Measurements from ENCODE around the gene FRK.
"Not testable (repeated sequence)": the region's sequence is repeated elsewhere in the genome, so short reads cannot be mapped to it uniquely, and the experiment has no call there.

Gene FRK

GRCh38 chr6:115954740-115955139, 106.0 kb downstream of the FRK start:
- Histone ChIP-seq H3K27ac (ENCODE audit: low read depth, low read length) (no peak overlapping the region), H3K27me3 (ENCODE audit: insufficient read depth, low read length, poor library complexity) (no peaks in the 10 kb centered on the region), H3K56ac (ENCODE audit: low read length) (no peak overlapping the region), H2BK5ac (ENCODE audit: low read length) (no peak overlapping the region), H3K4me2 (ENCODE audit: low read length) (no peak overlapping the region), H2BK120ac (ENCODE audit: low read depth, low read length) (no peak overlapping the region), H3K18ac (ENCODE audit: low read length) (no peak overlapping the region), H3K23ac (ENCODE audit: low read length) (no peak overlapping the region), H2AK5ac (ENCODE audit: low read length) (no peak overlapping the region), H2BK15ac (replicated peaks; ENCODE audit: low read depth) (no peak overlapping the region), H3K9ac (ENCODE audit: low read length) (no peak overlapping the region), H3K4ac (ENCODE audit: low read depth, low read length) (no peak overlapping the region), H3K4me1 (ENCODE audit: control insufficient read depth, low read depth, low read length) (no peaks in the 10 kb centered on the region), H3K36me3 (ENCODE audit: control insufficient read depth, insufficient read depth, low read length) (no peaks in the 10 kb centered on the region), H4K5ac (ENCODE audit: low read length) (no peak overlapping the region), H3K4me3 (ENCODE audit: low read length) (no peak overlapping the region), H3K79me1 (ENCODE audit: low read length) (no peaks in the 10 kb centered on the region), H3K79me2 (ENCODE audit: control insufficient read depth, insufficient read depth, low read length) (no peaks in the 10 kb centered on the region), H4K8ac (ENCODE audit: low read depth, low read length) (no peak overlapping the region)
- no CpG with 5 or more reads among the region's 2 CpGs for WGBS (ENCODE audit: extremely low coverage, insufficient coverage, low lambda C conversion rate)
- no peak for DNase-seq

- no peaks in the 10 kb centered on the region for H3K4me1 ChIP-seq (ENCODE audit: control insufficient read depth, low read depth, low read length)
- DNase-seq: no peak
- H4K8ac ChIP-seq (ENCODE audit: low read depth, low read length): no peak overlapping the region
- H2BK15ac ChIP-seq (replicated peaks; ENCODE audit: low read depth): no peak overlapping the region
- no peak overlapping the region for H3K4ac ChIP-seq (ENCODE audit: low read depth, low read length)
- no peaks in the 10 kb centered on the region for H3K36me3 ChIP-seq (ENCODE audit: control insufficient read depth, insufficient read depth, low read length)
- no peaks in the 10 kb centered on the region for H3K79me1 ChIP-seq (ENCODE audit: low read length)
- no peak overlapping the region for H3K56ac ChIP-seq (ENCODE audit: low read length)
- H3K9ac ChIP-seq (ENCODE audit: low read length): no peak overlapping the region
- no peak overlapping the region for H2AK5ac ChIP-seq (ENCODE audit: low read length)
- H2BK5ac ChIP-seq (ENCODE audit: low read length): no peak overlapping the region
- no peak overlapping the region for H3K23ac ChIP-seq (ENCODE audit: low read length)
- H3K4me3 ChIP-seq (ENCODE audit: low read length): no peak overlapping the region
- H3K79me2 ChIP-seq (ENCODE audit: control insufficient read depth, insufficient read depth, low read length): no peaks in the 10 kb centered on the region
- no peak overlapping the region for H3K4me2 ChIP-seq (ENCODE audit: low read length)
- H3K27ac ChIP-seq (ENCODE audit: low read depth, low read length): no peak overlapping the region
- H3K27me3 ChIP-seq (ENCODE audit: insufficient read depth, low read length, poor library complexity): no peaks in the 10 kb centered on the region
- no peak overlapping the region for H2BK120ac ChIP-seq (ENCODE audit: low read depth, low read length)
- H4K5ac ChIP-seq (ENCODE audit: low read length): no peak overlapping the region
- H3K18ac ChIP-seq (ENCODE audit: low read length): no peak overlapping the region
Measured at GRCh38 chr6:115948751-115949150, 111.9 kb downstream of the FRK start.

GRCh38 chr6:115947966-115948541, 112.6 kb downstream of the FRK start:
- Histone ChIP-seq H3K79me1 (ENCODE audit: low read length) (no peaks in the 10 kb centered on the region), H3K36me3 (ENCODE audit: control insufficient read depth, insufficient read depth, low read length) (no peaks in the 10 kb centered on the region), H4K5ac (ENCODE audit: low read length) (no peak overlapping the region), H3K27ac (ENCODE audit: low read depth, low read length) (no peak overlapping the region), H3K56ac (ENCODE audit: low read length) (no peak overlapping the region), H3K4me1 (ENCODE audit: control insufficient read depth, low read depth, low read length) (no peaks in the 10 kb centered on the region), H3K23ac (ENCODE audit: low read length) (no peak overlapping the region), H3K79me2 (ENCODE audit: control insufficient read depth, insufficient read depth, low read length) (no peaks in the 10 kb centered on the region), H3K4me3 (ENCODE audit: low read length) (no peak overlapping the region), H2AK5ac (ENCODE audit: low read length) (no peak overlapping the region), H3K9ac (ENCODE audit: low read length) (no peak overlapping the region), H3K27me3 (ENCODE audit: insufficient read depth, low read length, poor library complexity) (no peaks in the 10 kb centered on the region), H3K4ac (ENCODE audit: low read depth, low read length) (no peak overlapping the region), H4K8ac (ENCODE audit: low read depth, low read length) (no peak overlapping the region), H2BK15ac (replicated peaks; ENCODE audit: low read depth) (no peak overlapping the region), H3K4me2 (ENCODE audit: low read length) (no peak overlapping the region), H2BK5ac (ENCODE audit: low read length) (no peak overlapping the region), H3K18ac (ENCODE audit: low read length) (no peak overlapping the region), H2BK120ac (ENCODE audit: low read depth, low read length) (no peak overlapping the region)
- no peak for DNase-seq
- WGBS (ENCODE audit: extremely low coverage, insufficient coverage, low lambda C conversion rate): no CpG with 5 or more reads among the region's 2 CpGs

- WGBS (ENCODE audit: extremely low coverage, insufficient coverage, low lambda C conversion rate): no CpG with 5 or more reads among the region's 1 CpG
Measured at GRCh38 chr6:115945812-115946211, 114.9 kb downstream of the FRK start.

GRCh38 chr6:115945306-115945705, 115.4 kb downstream of the FRK start:
- no peak for DNase-seq
- Histone ChIP-seq H3K4me2 (ENCODE audit: low read length) (no peak overlapping the region), H3K18ac (ENCODE audit: low read length) (no peak overlapping the region), H3K56ac (ENCODE audit: low read length) (no peak overlapping the region), H4K8ac (ENCODE audit: low read depth, low read length) (no peak overlapping the region), H3K4ac (ENCODE audit: low read depth, low read length) (no peak overlapping the region), H2BK120ac (ENCODE audit: low read depth, low read length) (no peak overlapping the region), H3K79me2 (ENCODE audit: control insufficient read depth, insufficient read depth, low read length) (no peaks in the 10 kb centered on the region), H2BK5ac (ENCODE audit: low read length) (no peak overlapping the region), H4K5ac (ENCODE audit: low read length) (no peak overlapping the region), H3K36me3 (ENCODE audit: control insufficient read depth, insufficient read depth, low read length) (no peaks in the 10 kb centered on the region), H3K79me1 (ENCODE audit: low read length) (no peaks in the 10 kb centered on the region), H3K9ac (ENCODE audit: low read length) (no peak overlapping the region), H2AK5ac (ENCODE audit: low read length) (no peak overlapping the region), H3K23ac (ENCODE audit: low read length) (no peak overlapping the region), H3K4me3 (ENCODE audit: low read length) (no peak overlapping the region), H3K4me1 (ENCODE audit: control insufficient read depth, low read depth, low read length) (no peaks in the 10 kb centered on the region), H3K27ac (ENCODE audit: low read depth, low read length) (no peak overlapping the region), H2BK15ac (replicated peaks; ENCODE audit: low read depth) (no peak overlapping the region), H3K27me3 (ENCODE audit: insufficient read depth, low read length, poor library complexity) (no peaks in the 10 kb centered on the region)
- no CpG with 5 or more reads among the region's 1 CpG for WGBS (ENCODE audit: extremely low coverage, insufficient coverage, low lambda C conversion rate)

More at GRCh38 chr6:115945812-115946211, 114.9 kb downstream of the FRK start:
- H3K36me3 ChIP-seq (ENCODE audit: control insufficient read depth, insufficient read depth, low read length): no peaks in the 10 kb centered on the region
- H3K56ac ChIP-seq (ENCODE audit: low read length): no peak overlapping the region
- H4K5ac ChIP-seq (ENCODE audit: low read length): no peak overlapping the region
- H2BK15ac ChIP-seq (replicated peaks; ENCODE audit: low read depth): no peak overlapping the region
- H3K79me1 ChIP-seq (ENCODE audit: low read length): no peaks in the 10 kb centered on the region
- no peak overlapping the region for H3K23ac ChIP-seq (ENCODE audit: low read length)
- no peak overlapping the region for H3K4me2 ChIP-seq (ENCODE audit: low read length)
- H3K27ac ChIP-seq (ENCODE audit: low read depth, low read length): no peak overlapping the region
- DNase-seq: no peak
- H3K27me3 ChIP-seq (ENCODE audit: insufficient read depth, low read length, poor library complexity): no peaks in the 10 kb centered on the region
- no peak overlapping the region for H2AK5ac ChIP-seq (ENCODE audit: low read length)
- H2BK120ac ChIP-seq (ENCODE audit: low read depth, low read length): no peak overlapping the region
- no peak overlapping the region for H3K18ac ChIP-seq (ENCODE audit: low read length)
- H3K4me3 ChIP-seq (ENCODE audit: low read length): no peak overlapping the region
- no peak overlapping the region for H2BK5ac ChIP-seq (ENCODE audit: low read length)
- no peak overlapping the region for H4K8ac ChIP-seq (ENCODE audit: low read depth, low read length)
- no peaks in the 10 kb centered on the region for H3K4me1 ChIP-seq (ENCODE audit: control insufficient read depth, low read depth, low read length)
- no peaks in the 10 kb centered on the region for H3K79me2 ChIP-seq (ENCODE audit: control insufficient read depth, insufficient read depth, low read length)
- no peak overlapping the region for H3K9ac ChIP-seq (ENCODE audit: low read length)
- no peak overlapping the region for H3K4ac ChIP-seq (ENCODE audit: low read depth, low read length)

- H4K5ac ChIP-seq (ENCODE audit: low read length); H2AK5ac ChIP-seq (ENCODE audit: low read length); H3K36me3 ChIP-seq (ENCODE audit: control insufficient read depth, insufficient read depth, low read length); H3K56ac ChIP-seq (ENCODE audit: low read length); H3K18ac ChIP-seq (ENCODE audit: low read length); H4K8ac ChIP-seq (ENCODE audit: low read depth, low read length); H3K79me2 ChIP-seq (ENCODE audit: control insufficient read depth, insufficient read depth, low read length); H3K79me1 ChIP-seq (ENCODE audit: low read length); H3K27me3 ChIP-seq (ENCODE audit: insufficient read depth, low read length, poor library complexity); H3K4me1 ChIP-seq (ENCODE audit: control insufficient read depth, low read depth, low read length); H3K27ac ChIP-seq (ENCODE audit: low read depth, low read length); H3K4me3 ChIP-seq (ENCODE audit: low read length); H3K9ac ChIP-seq (ENCODE audit: low read length); H3K4ac ChIP-seq (ENCODE audit: low read depth, low read length); H2BK5ac ChIP-seq (ENCODE audit: low read length); H3K4me2 ChIP-seq (ENCODE audit: low read length); H3K23ac ChIP-seq (ENCODE audit: low read length); H2BK15ac ChIP-seq (replicated peaks; ENCODE audit: low read depth); H2BK120ac ChIP-seq (ENCODE audit: low read depth, low read length); DNase-seq: not testable (repeated sequence)
Measured at GRCh38 chr6:115944829-115945228, 115.9 kb downstream of the FRK start.

Data from mesendoderm (in vitro differentiated cells).